Right atrium auricular region (tissue), 2 donors: ENCODE measurements around the gene DOK1. TPM values are rescaled to one million over a fixed set of nuclear protein-coding genes. Genes with fewer than 3 reads are reported as not detected.

ENCODE experiments used
- DNase-seq: peaks from one replicate; pipeline ENCODE4 v3.0.0-alpha.2; 2019; ENCODE audit warnings: low spot score
- H3K27ac ChIP-seq, 2 donors: fragments of 200-600 bp; sonication (generic); 1 replicate in 1 of 2; 2 replicates in 1 of 2; pipeline ENCODE4 v1.5.1; 2016 to 2019
- H3K27me3 ChIP-seq, 2 donors: fragments of 200-600 bp; sonication (generic); one replicate each; pipeline versions ENCODE4 v1.5.1 to v1.6.0; 2017 to 2019
- H3K36me3 ChIP-seq: fragments of 200-600 bp; sonication (generic); one replicate; pipeline ENCODE4 v1.5.1; 2016
- H3K4me1 ChIP-seq, 2 donors: fragments of 200-600 bp; sonication (generic); one replicate each; pipeline versions ENCODE4 v1.5.1 to v1.6.0; 2017 to 2019
- H3K4me3 ChIP-seq, 2 donors: fragments of 200-600 bp; sonication (generic); 1 replicate in 1 of 2; 2 replicates in 1 of 2; pipeline ENCODE4 v1.5.1; 2017 to 2019; ENCODE audit warnings: mild to moderate bottlenecking in 1 of 2, moderate library complexity in 1 of 2
- H3K9me3 ChIP-seq, 2 donors: fragments of 200-600 bp; sonication (generic); one replicate each; pipeline ENCODE4 v1.5.1; 2019
- total RNA-seq, 2 donors: library from RNA; depleted of rRNA; stranded (reverse); fragments of >200 nt; gene quantifications; one replicate each; pipeline ENCODE4 v1.1.0, GENCODE V29; 2016
- TF ChIP-seq, protein P1 (sequence below), 2 donors: fragments of 200-600 bp; sonication (generic); IDR thresholded peaks; one replicate each; pipeline ENCODE4 v1.5.1; 2019; ENCODE audit warnings: antibody characterized with exemption in 2 of 2

DOK1 gene
- total RNA-seq, 2 donors from 2014 or later: 4.9 to 10.3 TPM

DNA sequence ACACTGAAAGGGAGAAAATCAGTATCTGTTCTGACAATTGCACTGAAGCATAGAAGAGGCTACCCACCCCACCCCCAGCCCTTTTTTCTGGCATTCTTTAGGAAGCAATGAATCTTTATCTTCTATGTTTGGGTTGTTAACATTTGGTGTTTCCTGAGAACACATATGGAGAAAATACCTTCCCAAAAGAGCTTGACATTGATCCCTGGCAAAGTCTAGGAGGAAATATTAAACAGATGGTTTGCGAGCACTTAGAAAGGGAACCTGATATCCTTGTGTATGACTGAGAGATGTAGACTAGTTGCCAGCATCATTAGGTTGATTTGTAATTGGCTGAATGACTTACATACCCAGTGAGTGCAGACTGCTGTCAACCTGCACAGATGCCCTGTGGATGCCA, 42.9 kb downstream of the DOK1 start:
- DNase-seq: no peak
- H3K27me3 ChIP-seq: peaks cover 0 to 3% of the 10 kb centered on the region in 2 donors
- no peaks in the 10 kb centered on the region for H3K9me3 ChIP-seq
- TF ChIP-seq, protein P1, sequence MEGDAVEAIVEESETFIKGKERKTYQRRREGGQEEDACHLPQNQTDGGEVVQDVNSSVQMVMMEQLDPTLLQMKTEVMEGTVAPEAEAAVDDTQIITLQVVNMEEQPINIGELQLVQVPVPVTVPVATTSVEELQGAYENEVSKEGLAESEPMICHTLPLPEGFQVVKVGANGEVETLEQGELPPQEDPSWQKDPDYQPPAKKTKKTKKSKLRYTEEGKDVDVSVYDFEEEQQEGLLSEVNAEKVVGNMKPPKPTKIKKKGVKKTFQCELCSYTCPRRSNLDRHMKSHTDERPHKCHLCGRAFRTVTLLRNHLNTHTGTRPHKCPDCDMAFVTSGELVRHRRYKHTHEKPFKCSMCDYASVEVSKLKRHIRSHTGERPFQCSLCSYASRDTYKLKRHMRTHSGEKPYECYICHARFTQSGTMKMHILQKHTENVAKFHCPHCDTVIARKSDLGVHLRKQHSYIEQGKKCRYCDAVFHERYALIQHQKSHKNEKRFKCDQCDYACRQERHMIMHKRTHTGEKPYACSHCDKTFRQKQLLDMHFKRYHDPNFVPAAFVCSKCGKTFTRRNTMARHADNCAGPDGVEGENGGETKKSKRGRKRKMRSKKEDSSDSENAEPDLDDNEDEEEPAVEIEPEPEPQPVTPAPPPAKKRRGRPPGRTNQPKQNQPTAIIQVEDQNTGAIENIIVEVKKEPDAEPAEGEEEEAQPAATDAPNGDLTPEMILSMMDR (IDR thresholded peaks at IDR 0.05): no peak
- H3K36me3 ChIP-seq: no peaks in the 10 kb centered on the region
- no peaks in the 10 kb centered on the region for H3K4me1 ChIP-seq
- H3K4me3 ChIP-seq: no peak overlapping the region
- H3K27ac ChIP-seq: no peak overlapping the region

GRCh38 chr2:74599676-74600075, 45.2 kb downstream of the DOK1 start:
- Histone ChIP-seq H3K4me3 (no peak overlapping the region), H3K36me3 (no peaks in the 10 kb centered on the region), H3K27ac (no peak overlapping the region), H3K4me1 (no peaks in the 10 kb centered on the region), H3K9me3 (no peaks in the 10 kb centered on the region), H3K27me3 (no peaks in the 10 kb centered on the region)
- TF ChIP-seq, protein P1 (IDR thresholded peaks at IDR 0.05): no peak
- no peak for DNase-seq

DNA sequence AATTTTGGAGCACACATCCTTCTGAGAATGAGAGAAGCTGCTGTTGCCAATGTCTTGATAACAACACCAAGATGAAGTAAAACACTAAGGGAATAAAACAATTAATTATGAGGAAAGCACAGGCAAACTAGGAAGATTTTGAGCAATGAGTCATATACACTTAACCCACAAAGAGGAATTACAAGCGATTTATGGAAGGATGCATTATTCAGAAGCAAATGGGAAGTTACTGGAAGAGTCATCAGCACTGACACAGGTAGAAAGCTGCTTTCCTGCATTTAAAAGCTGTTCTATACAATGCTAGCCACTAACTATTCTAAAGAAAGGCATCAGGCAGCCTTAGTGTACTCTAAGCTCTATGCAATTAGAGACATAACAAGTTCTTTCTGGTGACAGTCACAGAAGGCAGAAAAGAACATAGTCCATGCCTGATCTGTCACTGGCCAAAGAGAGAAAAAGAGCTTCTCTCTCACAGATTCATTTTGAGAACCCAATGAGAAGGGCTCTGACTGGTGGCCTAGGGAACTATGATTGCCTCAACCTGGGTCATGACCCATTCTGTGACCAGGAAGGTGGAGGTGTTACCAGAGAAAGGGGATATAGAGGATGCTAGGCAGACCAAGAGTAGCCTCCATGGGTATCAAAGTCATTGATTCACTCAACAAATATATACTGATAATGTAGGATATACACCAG, 48.2 kb downstream of the DOK1 start:
- Histone ChIP-seq H3K36me3 (no peaks in the 10 kb centered on the region), H3K4me1 (no peaks in the 10 kb centered on the region), H3K27ac (no peak overlapping the region), H3K4me3 (no peak overlapping the region), H3K27me3 (no peaks in the 10 kb centered on the region), H3K9me3 (no peaks in the 10 kb centered on the region)
- TF ChIP-seq, protein P1 (IDR thresholded peaks at IDR 0.05): no peak
- no peak for DNase-seq

- Histone ChIP-seq H3K36me3 (no peaks in the 10 kb centered on the region), H3K27me3 (no peaks in the 10 kb centered on the region), H3K4me3 (no peak overlapping the region), H3K9me3 (no peaks in the 10 kb centered on the region), H3K4me1 (no peaks in the 10 kb centered on the region), H3K27ac (no peak overlapping the region)
- TF ChIP-seq, protein P1 (IDR thresholded peaks at IDR 0.05): no peak
- no peak for DNase-seq
Observed at GRCh38 chr2:74603282-74604000, 48.9 kb downstream of the DOK1 start.

DNA sequence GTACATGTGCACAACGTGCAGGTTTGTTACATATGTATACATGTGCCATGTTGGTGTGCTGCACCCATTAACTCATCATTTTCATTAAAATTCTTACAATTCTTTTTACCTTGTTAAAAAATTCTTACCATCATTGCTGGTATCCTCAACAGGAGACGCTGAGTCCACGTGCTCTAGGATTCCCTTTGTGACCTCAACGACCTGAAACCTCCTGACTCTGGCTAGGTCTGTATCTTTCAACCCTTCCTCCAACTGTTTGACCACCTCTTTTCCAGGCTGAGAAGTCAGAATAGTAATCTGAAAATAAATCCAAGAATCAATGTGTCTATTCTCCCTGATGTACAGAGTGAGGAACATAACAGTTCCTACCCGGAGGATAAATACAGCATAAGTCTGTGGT, 52.4 kb downstream of the DOK1 start:
- no peak for DNase-seq
- no peak overlapping the region for H3K4me3 ChIP-seq
- H3K9me3 ChIP-seq: no peaks in the 10 kb centered on the region
- H3K36me3 ChIP-seq: no peaks in the 10 kb centered on the region
- no peak overlapping the region for H3K27ac ChIP-seq
- TF ChIP-seq, protein P1 (IDR thresholded peaks at IDR 0.05): no peak
- no peaks in the 10 kb centered on the region for H3K27me3 ChIP-seq
- H3K4me1 ChIP-seq: no peaks in the 10 kb centered on the region

Other genes starting within 250 kb of the DOK1 start
- gene SLC4A5, start 211.3 kb upstream of the DOK1 start, total RNA-seq: 1 to 10 TPM in 1 of 2 donors, under 1 TPM in 1; 0.28 to 1.3 TPM
- 100 to 1,000 TPM in 1 of 2 donors, 10 to 100 TPM in 1; 86.5 to 102 TPM for gene DCTN1, start 174.4 kb upstream of the DOK1 start, total RNA-seq
- gene C2orf81, start 133.1 kb upstream of the DOK1 start, total RNA-seq: 1 to 10 TPM in 1 of 2 donors, under 1 TPM in 1; 0.94 to 1.0 TPM
- gene WDR54, start 133.0 kb upstream of the DOK1 start, total RNA-seq: 1 to 10 TPM in 1 of 2 donors, under 1 TPM in 1; 0.67 to 7.5 TPM
- 10 to 100 TPM; 10.4 to 15.3 TPM for gene RTKN, start 112.8 kb upstream of the DOK1 start, total RNA-seq
- 10 to 100 TPM; 10.4 to 14.6 TPM for gene INO80B, start 99.6 kb upstream of the DOK1 start, total RNA-seq
- gene WBP1, start 96.3 kb upstream of the DOK1 start, total RNA-seq: 10 to 100 TPM; 43.0 to 57.4 TPM
- 10 to 100 TPM; 22.6 to 26.1 TPM for gene MOGS, start 89.3 kb upstream of the DOK1 start, total RNA-seq
- gene MRPL53, start 82.0 kb upstream of the DOK1 start, total RNA-seq: 10 to 100 TPM; 19.8 to 81.4 TPM
- 10 to 100 TPM in 1 of 2 donors, 1 to 10 TPM in 1; 3.8 to 13.6 TPM for gene CCDC142, start 71.7 kb upstream of the DOK1 start, total RNA-seq
- gene TTC31, start 71.6 kb upstream of the DOK1 start, total RNA-seq: 1 to 10 TPM; 9.1 to 9.6 TPM
- 1 to 10 TPM in 1 of 2 donors, under 1 TPM in 1; 0.83 to 1.0 TPM for gene LBX2, start 55.1 kb upstream of the DOK1 start, total RNA-seq
- gene PCGF1, start 47.0 kb upstream of the DOK1 start, total RNA-seq: 10 to 100 TPM; 15.2 to 19.0 TPM
- not detected for gene TLX2, start 40.3 kb upstream of the DOK1 start, total RNA-seq
- gene DQX1, start 28.5 kb upstream of the DOK1 start, total RNA-seq: not detected
- 10 to 100 TPM; 55.2 to 80.9 TPM for gene AUP1, start 25.0 kb upstream of the DOK1 start, total RNA-seq
- gene HTRA2, start 24.8 kb upstream of the DOK1 start, total RNA-seq: 10 to 100 TPM; 16.0 to 27.3 TPM
- 1 to 10 TPM; 3.2 to 3.9 TPM for gene LOXL3, start 778 bp upstream of the DOK1 start, total RNA-seq
- 10 to 100 TPM in 1 of 2 donors, not detected in 1; 10.3 TPM for gene M1AP, start 93.6 kb downstream of the DOK1 start, total RNA-seq
- 1 to 10 TPM; 3.0 to 3.9 TPM for gene SEMA4F, start 99.5 kb downstream of the DOK1 start, total RNA-seq